ENCODE measurements around the gene FYCO1.
"Not testable (repeated sequence)": the region's sequence is repeated elsewhere in the genome, so short reads cannot be mapped to it uniquely, and the experiment has no call there.

The FYCO1 gene

GRCh38 chr3:45995236-45996192 lies at the start of gene FYCO1:
FYCO1 (minus strand) TSS chr3:45995824; CDS start chr3:45984910, 10,914 bp downstream.
- DNase-seq (ENCODE audit: low spot score) = peak; percentile 88

GRCh38 chr3:46038916-46039315 lies 43.3 kb upstream of the FYCO1 start:
- DNase-seq (ENCODE audit: low spot score) = no peak

GRCh38 chr3:46038071-46038470 lies 42.4 kb upstream of the FYCO1 start:
- not testable (repeated sequence) for DNase-seq (ENCODE audit: low spot score)

GRCh38 chr3:46036191-46036590 lies 40.6 kb upstream of the FYCO1 start:
- DNase-seq (ENCODE audit: low spot score) = no peak

GRCh38 chr3:46031747-46032146 lies 36.1 kb upstream of the FYCO1 start:
- DNase-seq (ENCODE audit: low spot score) = no peak

- no peak for DNase-seq (ENCODE audit: low spot score)
These were observed 35.6 kb upstream of the FYCO1 start for GRCh38 chr3:46031269-46031668.

- no peak for DNase-seq (ENCODE audit: low spot score)
These were observed 35.0 kb upstream of the FYCO1 start for GRCh38 chr3:46030626-46031025.

- DNase-seq (ENCODE audit: low spot score) = no peak
These were observed 34.4 kb upstream of the FYCO1 start for GRCh38 chr3:46029953-46030543.

- DNase-seq (ENCODE audit: low spot score) = no peak
These were observed 32.2 kb upstream of the FYCO1 start for GRCh38 chr3:46027736-46028397.

- no peak for DNase-seq (ENCODE audit: low spot score)
These were observed 31.5 kb upstream of the FYCO1 start, which contains the start of gene XCR1 for GRCh38 chr3:46027021-46027705. XCR1 (minus strand) TSS chr3:46027483; CDS start chr3:46021947, 5,536 bp downstream.

GRCh38 chr3:46025139-46025538 lies 29.5 kb upstream of the FYCO1 start:
- no peak for DNase-seq (ENCODE audit: low spot score)

GRCh38 chr3:46024131-46024530 lies 28.5 kb upstream of the FYCO1 start:
- DNase-seq (ENCODE audit: low spot score) = no peak

GRCh38 chr3:46022909-46023785 lies 27.5 kb upstream of the FYCO1 start:
- no peak for DNase-seq (ENCODE audit: low spot score)

- no peak for DNase-seq (ENCODE audit: low spot score)
These were observed 25.9 kb upstream of the FYCO1 start for GRCh38 chr3:46021516-46021915.

GRCh38 chr3:46020766-46021510 lies 25.3 kb upstream of the FYCO1 start:
- DNase-seq (ENCODE audit: low spot score) = no peak

GRCh38 chr3:46019707-46020106 lies 24.1 kb upstream of the FYCO1 start:
- peak; percentile 39 for DNase-seq (ENCODE audit: low spot score)

GRCh38 chr3:46017720-46018119 lies 22.1 kb upstream of the FYCO1 start:
- DNase-seq (ENCODE audit: low spot score) = no peak

GRCh38 chr3:46013316-46014094 lies 17.9 kb upstream of the FYCO1 start:
- no peak for DNase-seq (ENCODE audit: low spot score)

GRCh38 chr3:46012246-46012645 lies 16.6 kb upstream of the FYCO1 start:
- DNase-seq (ENCODE audit: low spot score) = no peak
